SK-N-SH treated with all-trans-retinoic acid at 6 μM for 48 hours (cell line): ENCODE measurements around the gene SPRR4.

Experiments used
- ATAC-seq: fragments of 200-7000 bp; cut with Tn5 transposase; 3 replicates; pipeline ENCODE4 v1.9.1; 2020; ENCODE audit warnings: mild to moderate bottlenecking, moderate library complexity
- ARNTL ChIP-seq: fragments of 450-650 bp; formaldehyde crosslinking; IDR thresholded peaks from 2 replicates; pipeline ENCODE4 v1.5.0; 2020; ENCODE audit warnings: low read depth, mild to moderate bottlenecking, moderate library complexity, borderline replicate concordance
- BACH2 ChIP-seq: fragments of 250-450 bp; sonication (Bioruptor Pico); IDR thresholded peaks from 2 replicates; pipeline ENCODE4 v1.9.0; 2021; ENCODE audit warnings: mild to moderate bottlenecking, borderline replicate concordance
- CREB5 ChIP-seq: fragments of 250-450 bp; sonication (Bioruptor Pico); IDR thresholded peaks from 2 replicates; pipeline ENCODE4 v1.5.1; 2020; ENCODE audit warnings: low read depth, mild to moderate bottlenecking, moderate library complexity
- CSDC2 ChIP-seq: fragments of 250-450 bp; sonication (Bioruptor Pico); IDR thresholded peaks from 2 replicates; pipeline ENCODE4 v1.5.0; 2020; ENCODE audit warnings: mild to moderate bottlenecking, moderate library complexity
- CSRNP3 ChIP-seq: fragments of 250-450 bp; sonication (Bioruptor Pico); IDR thresholded peaks from 2 replicates; pipeline ENCODE4 v1.5.1; 2021; ENCODE audit warnings: mild to moderate bottlenecking, moderate library complexity
- ISL1 ChIP-seq: fragments of 250-450 bp; sonication (Bioruptor Pico); IDR thresholded peaks from 2 replicates; pipeline ENCODE4 v2.1.2; 2022; ENCODE audit warnings: mild to moderate bottlenecking, moderate library complexity
- OSR1 ChIP-seq: fragments of 250-450 bp; sonication (Bioruptor Pico); IDR thresholded peaks from 2 replicates; pipeline ENCODE4 v1.8.0; 2022; ENCODE audit warnings: moderate library complexity, mild to moderate bottlenecking, inconsistent platforms
- PATZ1 ChIP-seq: fragments of 250-450 bp; sonication (Bioruptor Pico); IDR thresholded peaks from 2 replicates; pipeline ENCODE4 v1.8.0; 2020; ENCODE audit warnings: mild to moderate bottlenecking, moderate library complexity, borderline replicate concordance
- PPARA ChIP-seq: fragments of 250-450 bp; sonication (Bioruptor Pico); IDR thresholded peaks from 2 replicates; pipeline ENCODE4 v1.5.0; 2020; ENCODE audit warnings: mild to moderate bottlenecking, borderline replicate concordance
- RARB ChIP-seq: fragments of 250-450 bp; sonication (Bioruptor Pico); IDR thresholded peaks from 2 replicates; pipeline ENCODE4 v1.8.0; 2021; ENCODE audit warnings: mild to moderate bottlenecking, moderate library complexity
- SNAI2 ChIP-seq: fragments of 250-450 bp; sonication (Bioruptor Pico); IDR thresholded peaks from 2 replicates; pipeline ENCODE4 v1.5.0; 2020; ENCODE audit warnings: mild to moderate bottlenecking, moderate library complexity
- TCF4 ChIP-seq: fragments of 250-450 bp; sonication (Bioruptor Pico); IDR thresholded peaks from 2 replicates; pipeline ENCODE4 v1.8.0; 2021; ENCODE audit warnings: mild to moderate bottlenecking, moderate library complexity, borderline replicate concordance
- TOX ChIP-seq: fragments of 250-450 bp; sonication (Bioruptor Pico); IDR thresholded peaks from 2 replicates; pipeline ENCODE4 v1.8.0; 2021; ENCODE audit warnings: mild to moderate bottlenecking, moderate library complexity, borderline replicate concordance
- TSHZ2 ChIP-seq: fragments of 250-450 bp; sonication (Bioruptor Pico); IDR thresholded peaks from 2 replicates; pipeline ENCODE4 v1.5.0; 2020; ENCODE audit warnings: mild to moderate bottlenecking, moderate library complexity
- ZC3H10 ChIP-seq: fragments of 250-450 bp; sonication (Bioruptor Pico); IDR thresholded peaks from 2 replicates; pipeline ENCODE4 v1.5.1; 2021; ENCODE audit warnings: mild to moderate bottlenecking, moderate library complexity
- ZFP3 ChIP-seq: fragments of 250-450 bp; sonication (Bioruptor Pico); IDR thresholded peaks from 2 replicates; pipeline ENCODE4 v1.5.0; 2020; ENCODE audit warnings: mild to moderate bottlenecking, moderate library complexity
- ZFP30 ChIP-seq: fragments of 450-650 bp; formaldehyde crosslinking; IDR thresholded peaks from 2 replicates; pipeline ENCODE4 v1.5.0; 2022; ENCODE audit warnings: mild to moderate bottlenecking, moderate library complexity
- ZNF565 ChIP-seq: fragments of 450-650 bp; formaldehyde crosslinking; conservative IDR thresholded peaks from 2 replicates; pipeline ENCODE4 v1.5.0; 2020; ENCODE audit warnings: low read depth, mild to moderate bottlenecking, moderate library complexity
- ZNF70 ChIP-seq: fragments of 450-650 bp; formaldehyde crosslinking; IDR thresholded peaks from 2 replicates; pipeline ENCODE4 v1.5.0; 2020; ENCODE audit warnings: mild to moderate bottlenecking, moderate library complexity

Gene SPRR4

GRCh38 chr1:152951711-152952110 lies 18.7 kb upstream of the SPRR4 start:
- no peak for ATAC-seq
- TF ChIP-seq CSDC2 (CRISPR knock-in tag) (no peak), PATZ1 (CRISPR knock-in tag) (no peak), CSRNP3 (no peak), RARB (no peak), TCF4 (CRISPR knock-in tag) (no peak), PPARA (CRISPR knock-in tag) (no peak), ARNTL (CRISPR knock-in tag) (no peak), ZFP3 (CRISPR knock-in tag) (no peak)

GRCh38 chr1:152953761-152954160 lies 16.7 kb upstream of the SPRR4 start:
- TF ChIP-seq OSR1 (no peak), ZFP3 (CRISPR knock-in tag) (no peak), ZFP30 (no peak), CREB5 (CRISPR knock-in tag) (no peak), PATZ1 (CRISPR knock-in tag) (no peak), BACH2 (CRISPR knock-in tag) (no peak), ZNF70 (no peak), TSHZ2 (CRISPR knock-in tag) (no peak), ZC3H10 (CRISPR knock-in tag) (no peak), ZNF565 (CRISPR knock-in tag) (no peak), ISL1 (CRISPR knock-in tag) (no peak), TOX (no peak), SNAI2 (CRISPR knock-in tag) (no peak)
- ATAC-seq, result no peak

GRCh38 chr1:152954436-152954835 lies 16.0 kb upstream of the SPRR4 start:
- no peak for ATAC-seq
- no peak for TF ChIP-seq CREB5 (CRISPR knock-in tag)
- TF ChIP-seq RARB, result no peak
- TF ChIP-seq PPARA (CRISPR knock-in tag), result no peak
- no peak for TF ChIP-seq PATZ1 (CRISPR knock-in tag)
- TF ChIP-seq, all 23 proteins: peak for 0
